SK-N-SH (cell line): ENCODE data around the gene CPXM1.

Source experiments
- CTCF ChIP-seq: fragments of 200-600 bp; sonication (generic); IDR thresholded peaks from 2 replicates; pipeline ENCODE4 v1.6.1; 2017; ENCODE audit warnings: antibody characterized with exemption, mild to moderate bottlenecking, moderate library complexity
- EP300 ChIP-seq, 2 experiments: IDR thresholded peaks; 2 replicates each; pipeline versions ENCODE4 v1.4.0 to v1.6.1; 2012; ENCODE audit warnings: borderline replicate concordance in 1 of 2, low read depth in 1 of 2, low read length in 1 of 2
- JUND ChIP-seq: IDR thresholded peaks from 2 replicates; pipeline ENCODE4 v1.4.0; 2012
- MAX ChIP-seq: IDR thresholded peaks from 2 replicates; pipeline ENCODE4 v1.4.0; 2012; ENCODE audit warnings: low read depth
- POLR2AphosphoS5 ChIP-seq: IDR thresholded peaks from 2 replicates; pipeline ENCODE4 v1.6.1; 2012; ENCODE audit warnings: low read depth, low read length
- RCOR1 ChIP-seq: fragments of 150-350 bp; IDR thresholded peaks from 2 replicates; pipeline ENCODE4 v1.6.1; 2017; ENCODE audit warnings: antibody characterized with exemption, low read length
- REST ChIP-seq: IDR thresholded peaks from 2 replicates; pipeline ENCODE4 v1.6.1; 2012; ENCODE audit warnings: mild to moderate bottlenecking, low read depth, low read length, moderate library complexity
- TAF1 ChIP-seq: IDR thresholded peaks from 2 replicates; pipeline ENCODE4 v1.6.1; 2012; ENCODE audit warnings: low read depth, mild to moderate bottlenecking, low read length, moderate library complexity, borderline replicate concordance
- USF1 ChIP-seq: IDR thresholded peaks from 2 replicates; pipeline ENCODE4 v1.4.0; 2012; ENCODE audit warnings: low read depth, borderline replicate concordance
- YY1 ChIP-seq: IDR thresholded peaks from 2 replicates; pipeline ENCODE4 v1.4.0; 2012; ENCODE audit warnings: low read depth, mild to moderate bottlenecking

- TF ChIP-seq POLR2AphosphoS5 = peak; percentile 21; the same call in 1 of the 2 replicates
- TF ChIP-seq REST = no peak
- TF ChIP-seq TAF1 = no peak
- no peak for TF ChIP-seq RCOR1
- no peak for TF ChIP-seq CTCF
- TF ChIP-seq EP300 (IDR thresholded peaks at IDR 0.05; ENCODE audit: borderline replicate concordance in 1 of 2, low read depth in 1 of 2, low read length in 1 of 2) = peak in 1 of 2 experiments; percentile 47; a peak in 1 of 4 replicates
- peak; percentile 62; the same call in 1 of the 2 replicates for TF ChIP-seq JUND
- 0 out of 2 replicates have a peak, but pooled peaks have one; percentile 54 for TF ChIP-seq USF1
- TF ChIP-seq MAX = peak; percentile 39; the same call in 1 of the 2 replicates
- no peak for TF ChIP-seq YY1
Observed at GRCh38 chr20:2814587-2815051, 14.2 kb upstream of the CPXM1 start, which contains the start of gene C20orf141.
